Inflammatory macrophage treated with lipopolysaccharide for 4 hours (primary cell): ENCODE results near the gene OR5B17.
"Not testable (repeated sequence)": the region's sequence is repeated elsewhere in the genome, so short reads cannot be mapped to it uniquely, and the experiment has no call there.

Experiments
- DNase-seq: peaks from one replicate; pipeline ENCODE4 v3.0.0-alpha.2; 2020

OR5B17 gene

GRCh38 chr11:58358969-58359368 is at the start of gene OR5B17:
TSS of gene OR5B17 (minus strand) at chr11:58359069. CDS start at chr11:58359069, 0 bp downstream.
- no peak for DNase-seq

GRCh38 chr11:58406774-58407173 is 47.9 kb upstream of the OR5B17 start, which contains the start of gene OR5B3:
TSS of gene OR5B3 (minus strand) at chr11:58406874. CDS start at chr11:58403409, 3,465 bp downstream.
- no peak for DNase-seq

- DNase-seq = not testable (repeated sequence)
These were observed 40.8 kb upstream of the OR5B17 start for GRCh38 chr11:58399622-58400021.

GRCh38 chr11:58395581-58395980 is 36.7 kb upstream of the OR5B17 start:
- no peak for DNase-seq

GRCh38 chr11:58394195-58394594 is 35.3 kb upstream of the OR5B17 start:
- DNase-seq = no peak

- DNase-seq = no peak
These were observed 33.9 kb upstream of the OR5B17 start for GRCh38 chr11:58392746-58393145.

- DNase-seq = no peak
These were observed 33.0 kb upstream of the OR5B17 start for GRCh38 chr11:58391879-58392278.

- no peak for DNase-seq
These were observed 31.7 kb upstream of the OR5B17 start for GRCh38 chr11:58390551-58391063.

GRCh38 chr11:58354727-58355126 is 4.1 kb downstream of the OR5B17 start:
- DNase-seq = no peak

GRCh38 chr11:58345204-58345603 is 13.7 kb downstream of the OR5B17 start:
- DNase-seq = no peak

GRCh38 chr11:58334708-58335107 is 24.2 kb downstream of the OR5B17 start:
- no peak for DNase-seq

- no peak for DNase-seq
These were observed 28.0 kb downstream of the OR5B17 start for GRCh38 chr11:58330861-58331260.

GRCh38 chr11:58318532-58318931 is 40.3 kb downstream of the OR5B17 start:
- no peak for DNase-seq

- DNase-seq = no peak
These were observed 42.7 kb downstream of the OR5B17 start for GRCh38 chr11:58316142-58316541.
